Central memory CD8-positive, alpha-beta T cell (primary cell): ENCODE results near the gene POU6F2.

Experiments used
- ATAC-seq: fragments of 150-1000 bp; cut with Tn5 transposase; replicated peaks from 2 replicates; pipeline ENCODE4 v1.10.0; 2022; ENCODE audit warnings: mild to moderate bottlenecking, moderate FRiP score, moderate number of reproducible peaks; ENCODE audit not compliant: poor library complexity, severe bottlenecking; ENCODE audit errors: extremely low read depth
- DNase-seq, 2 donors: peaks; one replicate each; pipeline ENCODE4 v3.0.0; 2021; ENCODE audit warnings: low spot score in 2 of 2
- H3K27ac Mint-ChIP-seq: one replicate; pipeline ENCODE4 v1.8.0; 2022; ENCODE audit warnings: low read depth, mild to moderate bottlenecking, moderate library complexity, mixed read lengths
- H3K27me3 Mint-ChIP-seq: one replicate; pipeline ENCODE4 v1.8.0; 2022; ENCODE audit warnings: mixed read lengths
- H3K36me3 Mint-ChIP-seq: one replicate; pipeline ENCODE4 v1.8.0; 2022; ENCODE audit warnings: mild to moderate bottlenecking, moderate library complexity, mixed read lengths; ENCODE audit not compliant: insufficient read depth
- H3K4me1 Mint-ChIP-seq: one replicate; pipeline ENCODE4 v1.8.0; 2022; ENCODE audit warnings: mixed read lengths
- H3K4me3 Mint-ChIP-seq: one replicate; pipeline ENCODE4 v1.8.0; 2022; ENCODE audit warnings: mild to moderate bottlenecking, moderate library complexity, mixed read lengths
- H3K9me3 Mint-ChIP-seq: one replicate; pipeline ENCODE4 v1.8.0; 2022; ENCODE audit warnings: mixed read lengths

The POU6F2 gene

DNA sequence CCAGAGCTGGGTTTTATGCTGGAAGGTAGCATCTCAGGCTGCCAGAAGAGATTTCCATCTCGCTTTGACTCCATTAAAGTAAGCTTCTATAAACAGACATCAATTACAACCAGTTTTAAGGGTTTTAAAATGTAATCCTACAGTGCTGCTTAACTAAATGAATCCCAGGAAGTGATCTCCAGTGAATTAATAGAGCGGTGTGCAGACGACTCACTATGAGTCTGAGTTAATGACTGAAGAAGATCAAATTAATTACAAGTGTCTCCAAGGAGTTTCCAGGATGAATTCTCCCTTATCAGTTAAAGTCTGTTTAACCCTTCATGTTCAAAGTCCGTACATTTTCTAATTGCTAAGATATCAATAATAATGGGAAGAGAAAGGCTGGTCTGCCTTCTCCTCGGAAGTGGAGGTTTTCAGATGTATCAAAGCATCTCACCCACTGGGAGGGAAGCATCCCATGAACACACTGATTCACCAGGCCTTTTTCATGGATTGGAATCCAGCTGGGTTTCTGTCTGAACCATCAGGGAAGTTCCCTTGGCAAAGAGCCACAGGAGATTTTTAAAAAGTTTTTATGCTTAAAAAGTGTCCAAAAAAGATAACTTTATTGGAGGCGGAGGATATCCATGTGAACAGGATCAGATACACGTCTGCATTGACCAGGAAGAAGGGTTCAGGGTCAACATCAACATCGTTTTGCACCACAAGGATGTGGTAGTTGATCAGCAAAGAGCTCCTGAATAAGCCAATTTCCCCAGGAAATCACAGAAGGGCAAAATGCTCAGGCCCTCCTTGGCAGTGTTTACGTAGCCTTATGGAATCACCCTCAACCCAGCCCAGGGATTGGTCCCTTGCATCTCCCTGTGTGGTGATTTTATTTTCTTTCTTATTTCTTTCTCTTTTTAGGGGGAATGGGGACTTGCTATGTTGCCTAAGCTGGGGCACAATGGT, 288.2 kb downstream of the POU6F2 start:
- Mint-ChIP-seq H3K9me3 (no peaks in the 10 kb centered on the region), H3K27me3 (peaks cover 20% of the 10 kb centered on the region), H3K4me3 (no peak overlapping the region), H3K4me1 (no peaks in the 10 kb centered on the region), H3K27ac (no peak overlapping the region), H3K36me3 (no peaks in the 10 kb centered on the region)
- ATAC-seq (no peak), DNase-seq (no peak)

DNA sequence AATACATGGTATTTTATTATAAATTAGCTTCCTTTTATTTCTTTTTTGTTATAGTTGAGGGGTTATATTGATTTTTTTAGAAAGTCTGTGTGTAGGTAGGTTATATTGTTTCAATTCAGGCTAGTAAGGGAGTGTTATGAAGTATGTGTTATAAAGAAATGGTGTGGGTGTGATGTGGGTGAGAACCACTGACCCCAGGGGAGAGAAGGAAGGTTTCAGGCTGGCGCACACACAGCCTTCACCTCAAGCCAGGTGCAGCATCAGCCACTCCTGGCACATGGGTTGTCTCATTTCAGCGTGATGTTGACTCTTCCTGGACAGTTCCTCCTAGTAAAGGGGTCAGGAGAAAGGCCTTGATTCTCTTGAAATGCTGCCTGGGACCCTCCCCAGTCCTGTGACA, 291.3 kb downstream of the POU6F2 start:
- H3K4me3 Mint-ChIP-seq: no peak overlapping the region
- peaks cover 36% of the 10 kb centered on the region for H3K27me3 Mint-ChIP-seq
- no peak for ATAC-seq
- no peak overlapping the region for H3K27ac Mint-ChIP-seq
- H3K9me3 Mint-ChIP-seq: no peaks in the 10 kb centered on the region
- no peaks in the 10 kb centered on the region for H3K36me3 Mint-ChIP-seq
- H3K4me1 Mint-ChIP-seq: no peaks in the 10 kb centered on the region
- no peak for DNase-seq

DNA sequence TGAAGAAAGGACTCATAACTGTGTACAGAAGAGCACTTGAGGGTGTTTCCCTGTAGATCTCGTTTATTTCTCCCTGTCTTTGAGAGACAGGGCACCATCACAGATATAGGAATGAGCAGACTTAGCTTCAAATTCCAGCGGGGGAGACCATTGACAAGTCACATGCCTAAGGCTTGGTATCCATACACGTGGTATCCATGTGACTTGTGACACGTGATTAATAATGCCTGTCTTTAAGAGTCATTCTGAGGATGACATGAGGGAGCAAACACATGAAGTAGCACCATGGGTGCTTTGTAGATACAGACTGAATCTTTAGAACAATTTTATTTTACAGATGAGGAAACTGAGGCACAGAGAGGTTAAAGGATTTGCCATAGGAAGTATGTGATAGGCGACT, 292.3 kb downstream of the POU6F2 start:
- no peak overlapping the region for H3K4me3 Mint-ChIP-seq
- ATAC-seq: no peak
- H3K27ac Mint-ChIP-seq: no peak overlapping the region

DNA sequence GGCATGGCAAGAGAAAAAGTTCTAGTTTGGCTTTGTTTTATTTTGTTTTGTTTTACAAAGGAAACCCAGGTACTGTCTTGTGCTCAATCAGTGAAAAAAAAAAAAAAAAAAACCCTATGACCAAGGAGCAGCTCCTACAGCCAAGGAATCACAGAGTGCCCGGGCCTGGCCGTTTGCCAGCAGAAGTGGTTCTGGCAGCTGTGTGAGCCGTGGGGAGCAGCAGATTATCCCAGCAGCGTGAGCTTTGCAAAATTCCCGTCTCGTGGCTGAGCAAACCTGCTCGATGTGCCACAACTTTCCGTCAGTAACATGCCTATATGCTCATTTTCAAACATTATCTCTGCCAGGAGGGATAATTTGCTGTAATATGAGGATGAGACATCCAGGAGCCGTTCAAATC, 293.7 kb downstream of the POU6F2 start:
- no peak for DNase-seq
- H3K36me3 Mint-ChIP-seq: no peaks in the 10 kb centered on the region

More for the DNA sequence above, 292.3 kb downstream of the POU6F2 start:
- DNase-seq: no peak
- no peaks in the 10 kb centered on the region for H3K4me1 Mint-ChIP-seq
- H3K9me3 Mint-ChIP-seq: no peaks in the 10 kb centered on the region
- H3K36me3 Mint-ChIP-seq: no peaks in the 10 kb centered on the region
- peaks cover 36% of the 10 kb centered on the region for H3K27me3 Mint-ChIP-seq

DNA sequence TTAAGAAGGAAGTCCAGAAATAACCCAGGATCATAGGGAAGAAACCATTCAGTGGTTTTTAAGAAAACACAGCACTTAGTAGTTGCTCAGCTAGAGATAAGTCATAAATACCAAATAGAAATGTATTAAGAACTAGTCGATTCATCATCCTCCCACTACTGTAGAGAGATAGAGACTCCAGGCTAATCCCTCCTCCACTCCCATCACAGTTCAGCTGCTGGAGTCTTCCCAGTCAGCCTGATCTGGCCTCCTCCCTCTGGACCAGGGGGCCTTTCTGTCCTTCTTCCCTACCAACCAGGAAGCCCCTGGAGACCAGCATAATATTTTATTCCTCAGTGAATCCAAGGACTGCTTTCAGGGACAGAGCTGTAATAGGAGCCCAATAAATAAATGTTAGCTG, 294.4 kb downstream of the POU6F2 start:
- no peaks in the 10 kb centered on the region for H3K4me1 Mint-ChIP-seq
- H3K4me3 Mint-ChIP-seq: no peak overlapping the region

More for the DNA sequence above, 293.7 kb downstream of the POU6F2 start:
- Mint-ChIP-seq H3K4me1 (no peaks in the 10 kb centered on the region), H3K9me3 (no peaks in the 10 kb centered on the region), H3K27ac (no peak overlapping the region), H3K27me3 (peaks cover 36% of the 10 kb centered on the region), H3K4me3 (no peak overlapping the region)
- no peak for ATAC-seq

DNA sequence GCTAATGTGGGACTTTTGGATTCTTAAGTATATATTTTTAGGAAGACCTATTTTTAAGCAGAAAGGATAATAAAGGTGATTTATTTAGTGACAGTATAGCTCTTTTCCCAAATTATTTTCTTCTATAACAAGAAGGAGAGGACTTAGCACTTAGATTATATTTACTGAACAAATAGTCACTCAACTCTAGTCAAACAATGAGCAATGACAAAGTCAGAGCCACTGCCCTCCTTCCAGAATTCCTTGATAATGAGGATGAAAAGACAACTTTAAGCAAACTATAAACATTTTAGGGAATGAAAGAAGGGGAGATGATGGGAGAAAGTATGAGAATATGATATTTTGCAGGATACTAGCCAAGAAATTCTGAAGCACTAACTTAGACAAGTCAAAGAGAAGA, 295.0 kb downstream of the POU6F2 start:
- Mint-ChIP-seq H3K9me3 (no peaks in the 10 kb centered on the region), H3K4me1 (no peaks in the 10 kb centered on the region), H3K27me3 (peaks cover 36% of the 10 kb centered on the region), H3K27ac (no peak overlapping the region), H3K4me3 (no peak overlapping the region), H3K36me3 (no peaks in the 10 kb centered on the region)
- ATAC-seq (no peak), DNase-seq (no peak)

More for the DNA sequence above, 294.4 kb downstream of the POU6F2 start:
- Mint-ChIP-seq H3K27me3 (peaks cover 36% of the 10 kb centered on the region), H3K36me3 (no peaks in the 10 kb centered on the region), H3K9me3 (no peaks in the 10 kb centered on the region), H3K27ac (no peak overlapping the region)
- no peak for DNase-seq
- no peak for ATAC-seq

DNA sequence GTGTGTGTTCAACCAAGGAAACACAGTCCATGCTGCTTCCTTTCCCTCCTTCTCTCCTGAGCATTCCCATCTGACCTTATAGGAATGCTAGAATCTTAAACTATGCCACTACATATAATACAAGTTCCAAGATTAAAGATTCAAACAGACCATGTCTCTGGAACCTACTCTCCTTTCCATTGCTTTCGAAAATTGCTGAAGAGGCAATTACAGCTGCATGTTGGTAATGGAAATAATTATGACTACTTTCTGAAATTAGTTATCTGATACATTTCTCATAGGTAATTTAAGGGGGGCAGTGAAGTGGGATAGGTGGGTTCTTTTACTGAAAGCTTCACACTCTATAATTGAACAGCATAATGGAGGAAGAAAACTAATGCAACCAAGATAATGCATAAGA, 302.6 kb downstream of the POU6F2 start:
- H3K27ac Mint-ChIP-seq: no peak overlapping the region
- no peak overlapping the region for H3K4me3 Mint-ChIP-seq
- no peaks in the 10 kb centered on the region for H3K4me1 Mint-ChIP-seq
- H3K36me3 Mint-ChIP-seq: no peaks in the 10 kb centered on the region
- ATAC-seq: no peak
- DNase-seq: no peak
- peaks cover 7% of the 10 kb centered on the region for H3K27me3 Mint-ChIP-seq
- no peaks in the 10 kb centered on the region for H3K9me3 Mint-ChIP-seq

DNA sequence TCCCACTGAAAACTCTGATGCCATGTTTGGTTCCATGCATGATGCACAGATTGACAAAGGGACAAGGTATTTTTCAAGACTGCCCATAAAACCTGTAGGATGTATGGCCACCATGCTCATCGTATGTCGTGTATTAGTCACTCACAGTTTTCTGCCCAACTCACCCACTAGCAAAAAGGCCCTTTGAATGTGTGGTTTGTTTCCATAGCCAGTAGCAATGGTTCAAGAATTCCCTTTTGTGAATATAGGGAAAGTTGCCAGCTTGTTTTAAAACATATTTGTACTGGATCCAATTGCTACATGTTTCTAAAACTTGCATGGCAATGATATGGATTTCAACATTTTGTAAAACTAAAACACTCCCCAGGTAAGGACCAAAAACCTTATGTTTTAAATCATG, 307.5 kb downstream of the POU6F2 start:
- no peak overlapping the region for H3K27ac Mint-ChIP-seq
- no peak for DNase-seq
- ATAC-seq: no peak
- no peak overlapping the region for H3K4me3 Mint-ChIP-seq
- no peaks in the 10 kb centered on the region for H3K36me3 Mint-ChIP-seq
- H3K4me1 Mint-ChIP-seq: no peaks in the 10 kb centered on the region
- H3K27me3 Mint-ChIP-seq: peaks cover 22% of the 10 kb centered on the region
- no peaks in the 10 kb centered on the region for H3K9me3 Mint-ChIP-seq

DNA sequence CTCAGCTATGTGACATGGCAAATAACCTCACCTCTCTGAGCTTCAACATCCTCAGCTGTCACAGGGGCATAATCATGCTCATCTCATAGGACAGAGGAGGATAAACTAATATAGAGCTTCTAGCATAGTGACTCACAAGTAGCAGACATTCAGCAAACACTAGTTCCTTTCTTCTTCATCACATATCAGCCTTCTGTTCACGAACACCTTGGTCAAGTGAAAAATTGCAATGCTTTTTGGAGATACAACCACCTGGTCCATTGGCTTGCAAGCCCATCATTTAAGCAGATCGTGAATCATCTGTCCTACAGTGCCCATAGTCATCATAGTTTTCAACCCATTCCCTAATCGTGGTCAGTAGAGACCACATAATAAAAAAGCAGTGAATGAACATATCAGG, 310.6 kb downstream of the POU6F2 start:
- DNase-seq (no peak), ATAC-seq (no peak)
- no peaks in the 10 kb centered on the region for H3K4me1 Mint-ChIP-seq
- no peak overlapping the region for H3K4me3 Mint-ChIP-seq
- H3K27me3 Mint-ChIP-seq: peaks cover 26% of the 10 kb centered on the region
- H3K36me3 Mint-ChIP-seq: no peaks in the 10 kb centered on the region
- H3K9me3 Mint-ChIP-seq: no peaks in the 10 kb centered on the region
- H3K27ac Mint-ChIP-seq: no peak overlapping the region

DNA sequence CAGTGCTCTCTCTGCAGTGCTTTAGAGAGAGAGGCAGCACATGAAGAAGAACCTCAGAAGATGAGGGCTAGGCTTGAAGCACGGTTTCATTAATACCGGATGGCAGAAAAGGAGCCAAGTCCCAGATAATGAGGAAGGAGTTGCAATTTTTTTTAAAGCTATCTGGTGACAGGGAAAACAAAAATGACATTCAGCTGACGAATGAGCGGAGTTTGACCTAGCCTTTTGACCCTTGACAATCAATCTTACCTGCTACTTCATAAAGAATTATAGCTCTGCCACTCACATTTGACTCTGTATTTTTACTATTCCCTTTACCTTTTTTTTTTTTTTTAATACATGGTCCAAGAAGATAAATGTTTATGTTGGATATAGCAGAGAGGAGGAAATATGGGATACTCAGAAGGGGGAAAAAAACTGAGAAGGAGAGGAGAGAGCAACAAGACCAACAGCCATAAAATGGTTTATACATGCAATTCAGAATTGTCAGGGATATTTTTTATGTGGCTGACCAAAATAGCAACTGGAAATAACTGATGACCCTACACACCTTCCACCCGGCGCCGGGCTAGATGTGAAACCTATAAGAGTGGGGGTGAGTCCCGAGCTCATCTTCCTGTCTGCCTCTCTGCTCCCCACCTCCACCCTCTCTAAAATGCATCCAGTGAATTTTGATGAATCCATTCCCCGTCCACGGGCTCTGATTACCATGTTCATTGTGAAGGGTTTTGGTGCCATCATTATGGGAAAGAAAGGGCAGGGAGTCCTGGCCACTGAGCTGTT, 314.1 kb downstream of the POU6F2 start:
- no peaks in the 10 kb centered on the region for H3K36me3 Mint-ChIP-seq
- no peaks in the 10 kb centered on the region for H3K9me3 Mint-ChIP-seq
- H3K4me1 Mint-ChIP-seq: no peaks in the 10 kb centered on the region
- no peak overlapping the region for H3K4me3 Mint-ChIP-seq
- no peak overlapping the region for H3K27ac Mint-ChIP-seq
- no peak for DNase-seq
- H3K27me3 Mint-ChIP-seq: peaks cover 19% of the 10 kb centered on the region
- no peak for ATAC-seq

DNA sequence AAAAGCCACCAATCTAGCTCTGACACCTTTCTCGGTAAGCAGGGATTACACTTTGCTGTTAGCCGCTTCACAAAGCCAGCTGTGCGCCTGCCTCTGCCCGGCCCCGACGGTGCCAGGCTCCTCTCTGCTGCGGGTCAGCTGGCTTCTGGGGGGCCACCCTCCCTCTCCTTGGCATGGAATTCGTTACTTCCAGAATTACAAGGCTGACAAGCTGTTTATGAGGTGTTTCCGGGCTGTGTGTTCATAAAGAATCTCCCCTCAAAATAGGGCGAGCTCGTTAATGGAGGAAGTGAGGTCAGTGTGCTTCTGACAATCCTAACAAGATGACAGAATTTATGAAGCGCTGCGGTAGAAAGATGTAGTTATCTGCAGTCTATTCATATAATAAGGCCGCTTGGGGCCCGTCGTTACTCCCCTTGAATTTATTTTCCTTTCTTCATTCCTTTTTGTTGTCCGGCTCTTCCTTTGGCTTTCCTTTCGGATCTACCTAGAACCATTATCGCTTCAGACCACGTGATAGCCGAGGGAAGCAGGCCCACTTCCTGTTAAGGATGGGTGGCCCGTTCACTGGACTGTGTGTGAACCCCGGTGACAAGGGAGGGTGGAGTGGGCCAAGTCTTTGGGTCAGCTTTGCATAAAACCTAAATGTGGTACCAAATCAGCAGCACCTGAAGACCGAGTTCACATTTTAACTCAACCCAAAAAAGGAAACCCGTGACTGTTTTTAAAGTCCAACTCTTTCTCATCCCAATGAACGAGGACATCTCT, 315.5 kb downstream of the POU6F2 start:
- Mint-ChIP-seq H3K36me3 (no peaks in the 10 kb centered on the region), H3K9me3 (no peaks in the 10 kb centered on the region), H3K27ac (no peak overlapping the region), H3K4me1 (no peaks in the 10 kb centered on the region), H3K27me3 (peaks cover 20% of the 10 kb centered on the region), H3K4me3 (no peak overlapping the region)
- no peak for ATAC-seq
- DNase-seq: no peak

DNA sequence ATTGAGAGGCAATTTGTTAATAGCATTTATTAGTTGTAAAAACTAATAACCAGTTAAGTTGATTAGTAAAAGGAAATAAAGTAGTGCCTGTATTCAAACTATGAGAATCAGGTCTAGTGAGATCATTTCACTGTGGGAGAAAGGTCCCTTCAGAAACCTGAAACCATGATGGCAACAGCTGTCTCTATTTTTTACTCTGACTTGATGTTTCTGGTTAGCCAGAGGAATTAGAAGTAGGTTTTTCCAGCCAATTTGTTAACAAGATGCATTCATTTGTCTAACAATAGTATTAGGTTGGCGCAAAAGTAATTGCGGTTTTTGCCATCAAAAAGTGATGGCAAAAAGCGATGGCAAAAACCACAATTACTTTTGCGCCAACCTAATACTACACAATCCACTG, 316.3 kb downstream of the POU6F2 start:
- H3K9me3 Mint-ChIP-seq: no peaks in the 10 kb centered on the region
- H3K4me1 Mint-ChIP-seq: no peaks in the 10 kb centered on the region
- ATAC-seq: no peak
- no peak overlapping the region for H3K27ac Mint-ChIP-seq
- DNase-seq: no peak
- H3K4me3 Mint-ChIP-seq: no peak overlapping the region
- H3K36me3 Mint-ChIP-seq: no peaks in the 10 kb centered on the region
- H3K27me3 Mint-ChIP-seq: peaks cover 20% of the 10 kb centered on the region
